GM12878 (cell line): ENCODE results near the gene HOXB2. TPM values are rescaled to one million over a fixed set of nuclear protein-coding genes. Genes with fewer than 3 reads are reported as not detected.

Experiments
- ATAC-seq: fragments of 200-7000 bp; cut with Tn5 transposase; 3 replicates; pipeline ENCODE4 v1.9.1; 2020; ENCODE audit warnings: mild to moderate bottlenecking, moderate library complexity
- BruUV-seq: library from RNA; stranded (reverse); fragments of 400-500 nt; replicated peaks from 2 replicates; lab custom pipeline; 2021; lab: Mats Ljungman, UMichigan
- CTCF ChIA-PET: fragments of 300-600 bp; sonication (Branson Sonifier 250); formaldehyde crosslinking; extraction: SDS; loops from one replicate; lab custom pipeline; 2021; ENCODE audit warnings: inconsistent platforms; lab: Yijun Ruan, JAX
- POLR2A ChIA-PET: fragments of 350-600 bp; formaldehyde crosslinking; extraction: SDS; loops from one replicate; lab custom pipeline; 2021; ENCODE audit warnings: inconsistent platforms; lab: Charles Lee
- RAD21 ChIA-PET: fragments of 300-600 bp; sonication (Branson Sonifier 250); formaldehyde crosslinking; loops from one replicate; lab custom pipeline; 2023; ENCODE audit warnings: antibody characterized with exemption; ENCODE audit not compliant: unreplicated experiment; lab: Charles Lee
- SMC1A ChIA-PET: fragments of 300-600 bp; sonication (Branson Sonifier 250); formaldehyde crosslinking; loops from one replicate; lab custom pipeline; 2023; ENCODE audit not compliant: unreplicated experiment, uncharacterized antibody; lab: Charles Lee
- DNase-seq: peaks from one replicate; pipeline ENCODE4 v3.0.0-alpha.2; 2011; ENCODE audit warnings: low read depth, low spot score
- FAIRE-seq: peaks from 3 replicates; lab custom pipeline; 2011; peaks lifted over from hg19 to GRCh38; lab: Jason Lieb, UNC
- H2AFZ ChIP-seq: 2 replicates; pipeline ENCODE4 v1.6.0; 2011; ENCODE audit warnings: low read depth, low read length, control low read depth; ENCODE audit not compliant: control insufficient read depth
- H3K27ac ChIP-seq: 2 replicates; pipeline ENCODE4 v1.5.1; 2011; ENCODE audit warnings: control low read depth; ENCODE audit not compliant: control insufficient read depth, insufficient read depth
- H3K27me3 ChIP-seq, 2 experiments: replicated peaks in 1 of 2; 2 replicates each; pipeline versions ENCODE4 v1.6.0 to v1.6.1; 2011; ENCODE audit warnings: low read length in 1 of 2; ENCODE audit not compliant: control insufficient read depth in 2 of 2, insufficient read depth in 2 of 2
- H3K36me3 ChIP-seq, 2 experiments: 2 replicates each; pipeline ENCODE4 v1.5.1; 2011; ENCODE audit warnings: low read length in 1 of 2; ENCODE audit not compliant: control insufficient read depth in 2 of 2, insufficient read depth in 2 of 2
- H3K4me1 ChIP-seq: 2 replicates; pipeline ENCODE4 v1.6.1; 2011; ENCODE audit warnings: mild to moderate bottlenecking, low read length, moderate library complexity, mixed read lengths; ENCODE audit not compliant: control insufficient read depth, insufficient read depth
- H3K4me2 ChIP-seq: 2 replicates; pipeline ENCODE4 v1.6.0; 2011; ENCODE audit warnings: control low read depth; ENCODE audit not compliant: control insufficient read depth, insufficient read depth
- H3K4me3 ChIP-seq: fragments of 200-600 bp; sonication (generic); 2 replicates; pipeline ENCODE4 v1.5.1; 2016
- H3K79me2 ChIP-seq: 2 replicates; pipeline ENCODE4 v1.6.0; 2011; ENCODE audit warnings: low read length; ENCODE audit not compliant: control insufficient read depth, insufficient read depth
- H3K9ac ChIP-seq: 2 replicates; pipeline ENCODE4 v1.8.0; 2011; ENCODE audit warnings: low read length, control low read depth, mixed read lengths; ENCODE audit not compliant: control insufficient read depth, insufficient read depth
- H3K9me3 ChIP-seq: replicated peaks from 3 replicates; pipeline ENCODE4 v1.5.1; 2011; ENCODE audit warnings: mild to moderate bottlenecking, low read length; ENCODE audit not compliant: control insufficient read depth, insufficient read depth
- H4K20me1 ChIP-seq: 2 replicates; pipeline ENCODE4 v1.6.0; 2011; ENCODE audit not compliant: control insufficient read depth, insufficient read depth
- KDM1A ChIP-seq: fragments of 200-600 bp; sonication (generic); IDR thresholded peaks from 2 replicates; pipeline ENCODE4 v1.6.1; 2016; ENCODE audit warnings: borderline replicate concordance
- MLLT1 ChIP-seq: fragments of 450-650 bp; IDR thresholded peaks from 2 replicates; pipeline ENCODE4 v1.6.1; 2016; ENCODE audit warnings: mild to moderate bottlenecking
- ZNF384 ChIP-seq: IDR thresholded peaks from 2 replicates; pipeline ENCODE4 v1.6.1; 2012; ENCODE audit warnings: low read depth, mild to moderate bottlenecking, low read length, improper control_type of control experiment, borderline replicate concordance
- WGBS: methylation state at CpG from one replicate; pipeline ENCODE4 v1.1.6; 2016; ENCODE audit warnings: low lambda C conversion rate; ENCODE audit not compliant: insufficient replicate concordance, insufficient coverage; ENCODE audit errors: missing lambda C conversion rate; 5-methylcytosine and 5-hydroxymethylcytosine counted together
- in situ Hi-C: fragments of 300-500 bp; cut with MboI; formaldehyde crosslinking; loops from 9 replicates; pipeline ENCODE4 v1.14.3; 2018; ENCODE audit warnings: mixed read lengths
- intact Hi-C: fragments of 100-400 bp; cut with micrococcal nuclease; formaldehyde crosslinking; loops from one replicate; pipeline ENCODE4 v1.14.2; 2022; ENCODE audit not compliant: unreplicated experiment
- polyA plus RNA-seq, 11 experiments: library from polyadenylated mRNA; depleted of rRNA in 4 of 11; unstranded in 6 of 11; stranded (reverse) in 5 of 11; fragments of >200 nt; fragmentation: Nextera tagmentation in 4 of 11; fragmentation: Illumina TruSeq in 1 of 11; extraction: Ambion mirVana in 4 of 11; extraction: Trizol in 1 of 11; gene quantifications; 1 replicate in 1 of 11; 2 replicates in 10 of 11; pipeline versions ENCODE4 v1.2.1 to v1.2.3, GENCODE V29; 2011 to 2016; ENCODE audit warnings: inconsistent platforms in 2 of 11, missing spikeins in 2 of 11, low read depth in 1 of 11
- total RNA-seq, 4 experiments: library from RNA; depleted of rRNA in 3 of 4; stranded (reverse); fragments of >200 nt in 3 of 4; fragmentation: Illumina TruSeq in 1 of 4; extraction: Trizol in 1 of 4; gene quantifications; 2 replicates each; pipeline versions ENCODE4 v1.2.1 to v1.2.3, GENCODE V29; 2013 to 2021

Gene HOXB2
- total and polyA plus RNA-seq, 10 of the 15 experiments (the other 5 are each of a cell fraction or from before 2014, with no cell fraction given) = 0.16 to 8.8 (median 2.3) TPM

GRCh38 chr17:48579760-48580554, 35.0 kb upstream of the HOXB2 start:
- Histone ChIP-seq H3K4me2 (no peak overlapping the region), H3K4me3 (peak overlapping the region; percentile 32; the same call in 1 of the 2 replicates), H3K79me2 (peaks cover 7% of the 10 kb centered on the region), H4K20me1 (no peaks in the 10 kb centered on the region), H3K4me1 (peaks cover 23% of the 10 kb centered on the region), H3K9me3 (no peaks in the 10 kb centered on the region), H3K36me3 (no peaks in the 10 kb centered on the region), H3K27ac (no peak overlapping the region), H3K9ac (no peak overlapping the region), H3K27me3 (no peaks in the 10 kb centered on the region), H2AFZ (no peak overlapping the region)
- WGBS = 64% methylated on average over 26 of the region's 26 CpGs
- DNase-seq = no peak
- BruUV-seq = no TSS peak
- ChIA-PET POLR2A (interaction anchor here (0.6 to 0.7 kb wide), 3 partner anchors 98 to 485 kb away, joined by 3 to 5 read pairs (median 3); no protein-coding TSS in a partner anchor), SMC1A (interaction anchor here (0.6 to 1.1 kb wide), 4 partner anchors 69 to 635 kb away, joined by 3 to 8 read pairs (median 4); no protein-coding TSS in a partner anchor), RAD21 (interaction anchor here (0.6 to 1.2 kb wide), 2 partner anchors 83 to 243 kb away, joined by 3 read pairs; no protein-coding TSS in a partner anchor), CTCF (interaction anchor here (0.8 to 1.3 kb wide), 2 partner anchors 87 to 318 kb away, joined by 3 read pairs; no protein-coding TSS in a partner anchor)
- FAIRE-seq = no peak
- in situ Hi-C loops = no loop called here
- intact Hi-C loops = no loop called here
- no peak for ATAC-seq
- TF ChIP-seq MLLT1 = peak; percentile 39; the same call in 1 of the 2 replicates
- TF ChIP-seq ZNF384 = peak; percentile 52; the same call in 1 of the 2 replicates
- TF ChIP-seq KDM1A = no peak
